CD4-positive, alpha-beta T cell treated with Interleukin-6 at 100 ng/mL for 8 hours (primary cell): ENCODE results near the gene HTT-AS.
"Not testable (repeated sequence)": the region's sequence is repeated elsewhere in the genome, so short reads cannot be mapped to it uniquely, and the experiment has no call there.

ENCODE experiments used
- DNase-seq: peaks from one replicate; pipeline ENCODE4 v3.0.0-alpha.2; 2020; ENCODE audit warnings: mixed read lengths, low spot score

Gene HTT-AS

GRCh38 chr4:3051141-3051897 is 23.0 kb downstream of the HTT-AS start:
- not testable (repeated sequence) for DNase-seq

GRCh38 chr4:3047464-3048286 is 26.7 kb downstream of the HTT-AS start:
- peak; percentile 53 for DNase-seq

- DNase-seq = no peak
Observed at GRCh38 chr4:3046623-3047022, 27.7 kb downstream of the HTT-AS start.

GRCh38 chr4:3046162-3046561 is 28.2 kb downstream of the HTT-AS start:
- DNase-seq = no peak

DNA sequence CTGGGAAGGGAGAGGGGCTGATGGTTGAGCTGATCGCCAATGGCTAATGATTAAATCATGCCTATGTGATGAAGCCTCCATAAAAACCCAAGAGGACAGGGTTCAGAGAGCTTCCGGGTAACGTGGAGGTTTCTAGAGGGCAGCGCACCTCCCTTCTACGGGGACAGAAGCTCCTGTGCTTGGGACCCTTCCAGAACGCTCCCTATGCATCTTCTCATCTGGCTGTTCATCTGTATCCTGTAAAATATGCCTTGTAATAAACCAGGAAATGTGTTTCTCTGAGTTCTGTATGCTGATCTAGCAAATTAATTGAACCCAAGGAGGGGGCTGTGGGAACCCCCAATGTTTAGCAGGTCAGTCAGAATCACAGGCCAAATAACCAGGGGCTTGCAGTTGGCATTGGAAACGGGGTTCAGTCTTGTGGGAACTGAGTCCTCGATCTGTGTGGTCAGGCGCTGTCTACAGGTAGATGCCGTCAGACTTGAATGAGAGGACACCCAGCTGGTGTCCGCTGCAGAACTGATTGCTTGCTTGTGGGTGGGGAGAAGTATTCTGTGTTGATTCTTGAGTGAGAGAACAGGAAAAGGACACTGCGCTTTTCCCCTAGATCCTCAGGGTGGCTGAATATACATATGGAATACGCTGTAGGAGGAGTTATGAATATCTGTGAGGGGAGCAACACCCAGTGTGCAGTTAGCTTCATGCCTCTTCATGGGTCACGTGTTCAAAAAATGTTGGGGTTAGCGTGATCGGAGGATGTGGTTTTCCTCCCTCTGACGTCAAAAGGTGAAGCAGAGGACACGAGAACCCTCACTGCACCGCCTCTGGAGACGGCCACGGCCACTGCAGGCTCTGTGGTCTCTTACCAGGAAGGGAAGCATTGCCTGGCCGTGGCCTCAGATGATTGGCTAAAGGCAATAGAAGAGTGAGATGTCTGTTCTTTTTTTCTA is 29.2 kb downstream of the HTT-AS start:
- DNase-seq = peak; percentile 64

- no peak for DNase-seq
Observed at GRCh38 chr4:3043282-3044020, 30.9 kb downstream of the HTT-AS start.

- no peak for DNase-seq
Observed at GRCh38 chr4:3042226-3042625, 32.1 kb downstream of the HTT-AS start.

DNA sequence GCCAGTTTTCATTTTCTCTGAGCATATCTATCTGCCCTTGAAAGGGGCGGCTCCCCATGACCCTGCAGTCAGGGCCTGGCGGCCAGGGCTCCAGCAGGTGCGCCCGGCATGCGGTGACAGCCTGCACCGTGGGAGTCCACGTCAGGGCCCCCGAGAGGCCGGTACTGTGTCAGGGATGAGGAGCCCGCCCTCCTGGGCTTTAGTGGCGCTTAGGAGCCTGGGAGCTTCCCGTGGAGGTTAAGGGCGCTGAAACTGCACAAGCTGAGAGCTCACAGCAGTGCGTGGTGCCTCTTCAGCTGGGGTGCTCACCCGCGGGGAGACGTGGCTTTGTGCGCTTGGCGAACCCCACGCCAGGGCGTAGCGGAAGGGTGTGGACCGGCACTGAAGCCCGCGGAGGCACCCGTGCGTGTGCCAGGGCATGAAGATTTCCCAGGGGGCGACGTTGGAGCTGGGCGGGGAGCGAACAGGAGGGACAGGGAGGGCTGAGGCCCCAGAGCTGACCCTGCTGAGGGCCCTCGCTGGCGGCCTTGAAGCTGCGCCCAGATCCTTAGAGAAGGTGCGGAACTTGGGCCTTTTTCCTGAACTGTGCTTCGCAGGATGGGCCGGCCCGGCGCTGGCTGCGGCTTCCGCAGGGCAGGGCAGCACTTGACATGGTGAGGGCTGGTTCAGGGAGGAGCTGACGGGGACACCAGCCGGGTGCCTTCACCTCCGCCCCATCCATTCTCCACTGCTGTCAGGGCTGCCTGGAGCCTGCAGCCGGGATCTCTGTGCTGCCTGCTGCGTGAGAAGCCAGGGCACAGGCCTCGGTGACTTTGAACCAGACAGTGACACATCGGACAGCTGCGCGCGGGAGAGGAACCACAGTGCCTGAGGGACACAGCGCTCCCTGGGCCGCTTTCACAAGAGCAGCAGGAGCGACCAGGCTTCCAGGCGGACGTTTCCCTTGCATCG is 32.9 kb downstream of the HTT-AS start:
- peak; percentile 38 for DNase-seq

DNA sequence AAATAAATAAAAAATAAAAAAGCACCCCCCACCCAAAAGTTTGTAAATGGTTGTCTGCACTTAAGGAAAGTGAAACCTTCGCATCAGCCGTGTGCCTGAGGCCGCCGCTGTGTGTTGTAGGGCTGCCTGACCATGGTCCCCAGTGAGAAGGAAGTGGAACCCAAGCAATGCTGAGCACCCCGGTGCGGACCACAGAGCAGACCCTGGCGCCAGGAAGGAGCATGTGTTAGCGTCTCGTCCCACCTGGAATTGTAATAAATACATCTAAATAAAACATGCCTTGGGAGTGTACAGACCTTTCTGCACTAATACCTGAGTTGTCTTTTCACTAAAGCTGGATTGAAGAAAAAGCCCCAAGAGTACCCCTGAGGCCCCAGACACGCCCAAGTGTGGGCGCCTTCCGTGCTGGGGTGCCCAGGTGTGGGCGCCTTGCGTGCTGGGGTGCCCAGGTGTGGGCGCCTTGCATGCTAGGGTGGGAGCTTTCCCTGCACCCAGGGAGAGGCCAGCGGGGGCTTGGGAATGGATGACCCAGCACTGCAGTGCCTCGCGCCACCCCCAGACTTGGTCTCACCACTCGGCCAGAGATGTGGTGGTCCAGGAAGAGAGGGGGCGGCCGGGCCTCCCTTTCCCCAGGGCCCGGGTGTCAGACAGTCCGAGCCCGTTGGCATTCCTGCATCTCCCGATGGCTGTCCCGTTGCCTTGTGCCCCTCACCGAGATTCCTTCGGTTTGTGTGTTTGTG is 33.7 kb downstream of the HTT-AS start:
- DNase-seq = no peak

GRCh38 chr4:3039706-3040366 is 34.5 kb downstream of the HTT-AS start:
- DNase-seq = no peak

DNA sequence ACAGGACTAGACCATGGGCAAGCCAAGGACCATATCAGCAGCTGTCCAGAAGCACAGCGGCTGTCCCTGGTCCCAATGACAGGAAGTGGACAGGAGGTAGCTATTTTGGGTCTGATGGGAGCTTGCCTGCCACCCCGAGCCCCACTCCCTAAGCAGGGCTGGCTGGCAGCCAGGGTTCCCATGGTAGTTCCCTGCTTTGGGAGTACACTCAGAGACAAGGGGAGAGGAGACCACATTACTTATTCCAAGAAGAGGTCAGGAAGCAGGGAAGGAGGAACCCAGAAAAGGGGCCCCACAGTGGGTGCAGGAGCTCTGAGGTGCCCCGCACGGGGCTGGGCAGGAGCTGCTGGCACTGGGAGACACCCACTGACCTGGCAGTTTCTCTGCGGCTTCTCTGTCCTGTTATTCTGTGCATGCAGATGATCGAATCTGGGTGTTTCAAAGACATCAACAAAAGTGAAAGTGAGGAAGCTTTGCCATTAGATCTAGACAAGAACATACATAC is 36.3 kb downstream of the HTT-AS start:
- DNase-seq = peak; percentile 8

- DNase-seq = no peak
Observed at GRCh38 chr4:3036131-3036952, 38.0 kb downstream of the HTT-AS start.

- no peak for DNase-seq
Observed at GRCh38 chr4:3035674-3036073, 38.7 kb downstream of the HTT-AS start.

GRCh38 chr4:3035249-3035648 is 39.1 kb downstream of the HTT-AS start:
- DNase-seq = no peak

DNA sequence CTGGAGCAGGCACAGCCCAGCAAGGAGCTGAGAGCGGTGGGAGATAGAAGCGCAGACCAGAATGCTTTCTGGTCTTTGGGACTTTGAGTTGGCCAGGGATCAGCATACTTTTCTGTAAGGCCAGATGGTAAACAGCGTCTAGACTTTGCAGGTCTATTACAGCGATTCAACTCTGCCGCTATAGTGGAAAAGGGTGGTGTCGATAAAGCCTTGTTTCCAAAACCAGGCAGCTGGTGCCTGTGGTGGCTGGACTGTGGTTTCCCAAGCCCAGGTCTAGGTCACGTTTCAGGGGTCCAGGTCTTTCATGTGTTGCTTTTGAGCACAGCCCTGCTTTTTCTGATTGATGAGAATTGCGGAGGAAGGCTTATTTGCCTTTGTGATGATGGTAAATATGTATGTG is 40.1 kb downstream of the HTT-AS start:
- no peak for DNase-seq

DNA sequence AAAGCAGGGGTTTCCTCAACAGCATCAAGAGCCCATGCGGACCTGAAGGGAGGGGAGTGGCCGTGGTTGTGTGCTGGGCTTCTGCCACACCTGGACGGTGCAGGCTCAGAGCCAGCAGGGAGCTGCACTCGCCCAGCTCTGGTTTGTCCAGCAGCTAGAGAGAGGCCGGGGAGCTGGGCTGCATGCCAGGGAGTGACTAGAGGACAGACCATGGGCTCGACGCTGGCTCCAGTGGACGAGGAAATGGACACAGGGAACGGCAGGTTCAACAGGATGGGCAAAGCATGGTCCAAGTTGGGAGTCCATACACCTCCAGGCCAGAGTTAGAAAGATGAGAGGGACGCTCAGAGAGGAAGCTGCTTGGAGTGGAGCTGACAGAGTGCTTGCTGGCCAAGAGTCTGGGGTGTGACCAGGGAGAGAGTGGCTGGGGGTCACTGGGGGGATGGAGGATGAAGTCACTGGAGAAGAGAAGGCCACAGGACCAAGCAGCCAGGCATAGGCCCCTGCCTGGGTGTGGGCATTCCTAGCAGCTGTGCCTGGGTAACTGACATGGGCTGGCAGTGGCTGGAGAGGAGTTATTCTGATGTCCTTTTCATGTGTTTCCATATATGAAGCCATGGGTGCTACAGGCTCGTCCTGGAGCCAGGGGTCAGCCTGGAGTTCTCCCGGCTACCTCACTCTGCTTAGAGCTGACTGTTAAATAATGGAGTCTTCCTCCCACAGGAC is 42.8 kb downstream of the HTT-AS start:
- DNase-seq = no peak
